GM18517 (cell line): Measurements from ENCODE around the gene PEX16.

ENCODE experiments used
- ATAC-seq: cut with Tn5 transposase; IDR thresholded peaks from one replicate; pipeline ENCODE4 v1.9.1; 2021; ENCODE audit warnings: mild to moderate bottlenecking, moderate library complexity; ENCODE audit not compliant: unreplicated experiment

Gene PEX16

DNA sequence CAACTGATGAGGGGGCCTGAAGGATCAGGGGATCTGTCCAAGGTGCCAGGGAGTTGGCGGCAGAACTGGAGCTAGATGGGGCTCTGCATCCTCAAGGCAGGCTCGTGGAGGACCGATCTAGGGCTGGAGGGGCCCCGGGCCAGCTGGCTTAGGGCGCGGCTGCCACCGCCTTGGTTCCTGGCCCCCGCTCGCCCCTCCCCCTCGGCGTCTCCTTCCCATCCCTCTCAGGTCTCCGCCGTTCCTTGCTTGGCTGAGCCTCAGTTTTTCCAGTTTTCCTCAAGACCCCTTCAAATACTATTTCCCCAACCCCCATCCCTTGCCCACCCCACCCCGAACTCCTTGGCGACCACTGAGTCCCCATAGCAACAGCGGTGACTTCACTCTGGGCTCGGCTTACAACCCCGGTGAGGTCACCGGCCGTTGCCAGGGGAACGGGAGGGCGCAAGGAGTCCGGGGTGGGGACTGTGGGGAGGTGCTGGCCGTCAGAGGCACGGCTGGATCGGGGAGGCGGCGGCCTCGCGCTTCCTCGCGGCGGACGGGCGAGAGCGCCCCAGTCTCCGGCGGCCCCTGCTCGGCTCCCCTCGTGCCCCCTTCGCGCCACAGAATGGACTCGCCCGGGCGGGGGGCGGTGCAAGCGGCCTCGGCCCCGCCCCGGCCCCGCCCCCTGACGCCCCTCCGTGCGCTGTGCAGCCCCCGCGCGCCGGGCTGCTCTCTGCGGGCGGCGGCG is 18.1 kb downstream of the PEX16 start:
- no peak for ATAC-seq

DNA sequence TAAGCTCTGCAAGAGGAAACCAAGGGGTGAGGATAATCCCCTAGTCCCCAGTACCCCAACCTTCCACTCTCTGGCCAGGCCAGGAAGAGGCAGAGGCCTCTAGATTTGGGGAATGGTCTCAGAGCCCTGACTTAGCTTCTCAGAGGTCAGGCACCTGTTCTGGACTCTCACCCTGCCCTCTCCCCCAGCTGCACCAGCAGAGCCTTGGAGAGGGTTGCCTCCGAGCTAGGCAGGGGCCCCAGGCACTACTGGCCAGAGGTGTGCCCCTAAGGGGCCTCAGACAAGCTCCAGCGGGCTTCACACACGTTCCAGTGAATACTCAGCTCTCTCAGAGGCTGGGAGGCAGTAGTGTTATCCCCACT is 18.6 kb downstream of the PEX16 start:
- no peak for ATAC-seq

DNA sequence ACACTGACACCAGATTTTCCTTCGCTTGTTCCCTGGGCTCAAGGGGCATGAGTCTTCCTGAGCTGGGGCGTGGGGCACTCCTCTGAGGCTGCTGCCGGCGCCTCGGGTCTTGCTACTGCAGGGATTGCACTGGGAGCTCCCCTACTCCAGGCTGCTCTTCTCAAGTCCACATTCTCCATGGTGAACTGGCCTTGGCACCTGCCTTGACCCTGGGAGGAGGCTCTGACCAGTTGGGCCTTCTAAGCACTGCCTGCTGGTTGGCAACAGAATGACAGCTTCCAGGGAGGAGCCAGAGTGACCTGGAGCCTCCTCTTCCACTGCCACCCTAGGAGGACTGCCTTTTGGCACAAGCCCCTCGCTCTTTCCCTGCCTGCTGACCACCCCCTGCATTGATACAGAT is 20.1 kb downstream of the PEX16 start:
- no peak for ATAC-seq

DNA sequence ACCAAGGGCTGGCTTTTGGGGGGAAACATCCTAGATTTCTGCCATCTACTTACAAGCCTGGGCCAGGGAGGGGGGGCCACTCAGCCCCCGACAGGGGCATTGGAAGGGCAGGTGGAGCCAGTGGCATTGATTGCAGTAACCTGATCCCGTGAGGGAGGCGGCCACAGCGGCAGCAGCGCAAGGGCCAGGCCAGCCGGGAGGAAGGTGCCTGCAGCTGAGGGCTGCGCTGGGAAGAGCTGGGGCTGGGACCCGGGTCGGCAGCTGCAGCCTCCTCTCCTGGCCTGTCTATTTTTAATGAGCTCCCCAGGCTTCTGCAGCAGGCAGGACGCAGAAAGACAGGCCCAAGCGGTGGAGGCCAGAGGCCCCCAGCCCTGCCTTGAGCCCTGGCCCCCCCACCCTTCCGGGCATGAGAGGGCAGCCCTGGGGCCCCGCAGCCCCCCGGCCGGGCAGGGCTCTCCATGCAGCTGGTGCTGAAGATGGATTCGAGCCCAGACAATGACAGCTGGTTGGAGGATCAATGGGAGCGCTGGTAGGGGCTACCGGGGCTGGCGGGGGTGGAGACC is 21.2 kb downstream of the PEX16 start:
- ATAC-seq = no peak

DNA sequence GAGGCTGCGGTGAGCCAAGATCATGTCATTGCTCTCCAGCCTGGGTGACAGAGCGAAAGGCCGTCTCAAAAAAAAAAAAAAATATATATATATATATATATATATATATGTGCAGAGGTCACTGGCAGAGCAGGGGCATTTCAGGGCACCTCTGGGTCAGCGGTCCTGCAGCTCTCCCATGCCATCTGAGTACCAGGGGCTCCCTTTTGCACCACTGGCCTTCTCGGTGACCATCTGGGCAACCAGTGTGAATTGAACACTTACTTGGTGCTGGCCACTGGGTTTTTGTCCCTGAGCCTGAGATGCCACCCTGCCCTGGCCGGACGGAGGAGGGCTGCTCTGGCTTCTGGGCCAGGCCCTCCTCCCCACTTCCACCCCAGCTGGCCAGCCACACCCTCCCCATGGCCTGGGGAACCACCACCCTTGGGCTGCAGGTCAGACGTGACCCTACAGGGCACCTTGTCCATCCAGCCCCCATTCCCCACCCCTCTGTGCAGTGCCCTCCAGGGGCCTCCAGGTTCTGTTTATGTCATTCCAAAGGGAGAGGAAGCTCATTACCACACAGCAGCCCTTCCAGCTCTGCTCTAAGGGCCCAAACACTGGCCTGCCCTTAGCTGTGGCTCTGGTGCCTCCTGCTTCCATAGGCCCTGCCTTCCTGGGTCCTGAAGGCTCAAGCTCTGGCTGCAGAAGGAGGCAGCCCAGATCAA is 22.0 kb downstream of the PEX16 start:
- no peak for ATAC-seq

DNA sequence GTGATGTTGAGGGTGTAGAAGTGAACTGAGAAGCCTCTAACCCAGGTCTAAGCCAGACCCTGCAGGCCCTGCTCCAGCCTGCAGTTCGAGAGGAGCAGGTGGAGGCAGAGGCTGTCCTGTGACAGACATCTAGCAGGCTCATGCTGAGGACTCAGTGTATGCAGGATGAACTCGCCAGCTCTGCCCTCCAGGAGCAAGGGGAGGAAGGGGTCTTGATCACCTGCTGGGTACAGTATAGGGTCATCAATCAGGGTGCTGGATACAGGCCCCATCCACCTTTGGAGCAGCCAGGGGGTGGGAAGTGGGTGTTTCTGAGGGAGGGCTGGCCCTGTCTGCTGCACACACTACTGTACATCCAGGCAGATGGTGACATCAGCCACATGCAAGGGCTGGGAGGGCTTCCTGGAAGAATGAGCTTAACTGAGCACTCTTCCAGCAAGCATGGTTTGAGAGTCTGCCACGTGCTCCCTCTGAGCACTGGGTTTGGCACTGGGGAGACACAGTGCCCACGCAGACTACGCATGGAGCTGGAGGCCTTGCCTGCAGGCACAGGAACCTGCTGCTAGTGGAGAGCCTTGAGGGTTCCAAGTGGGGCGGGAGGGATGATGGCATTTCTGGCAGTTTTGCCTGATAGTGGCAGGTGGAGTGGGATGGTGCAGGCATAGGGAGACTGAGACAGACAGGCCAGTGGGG is 23.0 kb downstream of the PEX16 start:
- no peak for ATAC-seq

DNA sequence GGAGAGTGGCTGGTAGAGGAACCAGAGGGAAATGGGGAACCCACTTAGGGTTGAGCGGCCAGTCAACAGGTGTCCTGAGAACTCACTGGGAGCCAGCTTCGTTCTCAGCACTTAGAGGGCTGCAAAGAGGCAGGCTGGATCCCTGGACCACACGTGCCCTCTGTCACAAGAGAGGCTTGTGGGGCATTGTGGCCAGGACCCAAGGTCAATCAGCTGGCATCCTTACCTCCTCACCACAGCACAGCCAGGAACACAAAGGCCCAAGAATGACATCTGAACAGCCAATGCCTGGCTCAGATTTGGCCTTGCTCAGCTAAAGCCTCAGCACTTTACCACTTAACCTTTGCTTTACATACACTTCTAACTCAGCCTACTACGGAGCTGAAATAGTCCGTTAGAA is 24.8 kb downstream of the PEX16 start:
- ATAC-seq = no peak

DNA sequence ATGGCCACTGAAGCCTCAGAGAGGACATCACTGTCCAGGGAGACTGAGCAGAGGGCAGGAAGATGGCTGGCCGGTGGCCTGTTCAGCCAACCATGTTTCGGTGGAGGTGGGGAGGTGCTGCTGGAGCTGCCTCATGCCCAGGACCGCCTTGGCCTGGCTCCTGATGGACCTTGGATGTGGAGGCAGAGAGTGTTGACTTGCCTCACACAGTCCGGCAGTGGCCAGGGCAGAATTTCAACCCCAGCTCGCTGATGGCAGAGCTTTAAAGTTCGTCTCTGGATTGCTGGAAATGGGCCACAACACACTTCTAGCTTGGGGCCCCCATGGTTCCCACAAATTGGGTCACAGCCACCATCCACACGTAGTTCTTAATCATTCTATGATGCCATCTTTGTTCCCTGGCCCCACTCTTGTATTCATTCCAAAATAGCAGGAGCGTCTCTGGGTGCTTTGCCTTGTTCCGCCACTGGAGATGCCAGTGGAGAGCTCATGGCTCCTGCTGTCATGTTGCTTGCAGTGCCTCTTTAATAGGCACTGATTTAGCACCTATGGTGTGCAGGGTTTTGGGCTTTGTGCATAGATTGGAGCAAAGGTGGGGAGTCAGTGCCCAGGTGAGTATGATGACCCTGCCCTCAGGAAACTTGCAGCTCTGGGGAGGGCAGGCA is 26.7 kb downstream of the PEX16 start:
- ATAC-seq = no peak

DNA sequence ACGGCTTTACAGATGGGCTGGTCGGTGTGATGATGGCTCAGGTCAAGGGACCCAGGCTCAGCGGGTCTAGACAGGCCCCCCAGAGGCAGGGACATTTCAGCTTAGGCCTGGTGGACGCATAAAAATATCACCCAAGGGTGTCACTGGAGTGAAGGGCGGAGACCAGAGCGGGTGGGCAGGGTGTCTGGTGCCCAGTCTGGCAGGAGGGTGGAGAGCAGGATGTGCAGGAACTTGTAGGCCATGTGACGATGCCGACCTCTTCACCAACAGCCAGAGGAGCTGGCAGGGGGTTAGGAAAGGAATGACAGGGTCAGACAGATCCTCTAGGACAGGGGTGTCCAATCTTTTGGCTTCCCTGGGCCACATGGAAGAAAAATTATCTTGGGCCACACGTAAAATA is 27.7 kb downstream of the PEX16 start:
- ATAC-seq = no peak

DNA sequence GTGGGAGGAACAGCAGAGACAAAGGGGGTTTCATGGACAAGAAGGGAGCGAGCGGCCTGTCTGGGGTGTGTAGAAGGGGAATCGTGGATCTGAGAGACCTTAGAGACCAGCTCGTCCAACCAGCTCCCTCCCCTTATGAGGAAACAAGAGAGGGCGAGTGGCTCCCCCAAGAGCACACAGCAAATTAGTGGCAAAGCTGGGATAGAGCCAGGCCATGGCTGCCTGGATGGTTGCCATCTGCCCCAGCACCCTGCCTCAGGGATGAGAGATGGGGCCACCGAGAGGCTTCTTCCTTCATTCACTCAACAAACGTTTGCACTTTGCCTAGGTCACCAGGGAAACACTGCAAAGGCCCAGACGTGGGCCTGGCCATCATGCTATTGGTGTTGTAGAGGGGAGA is 28.1 kb downstream of the PEX16 start:
- ATAC-seq = no peak

DNA sequence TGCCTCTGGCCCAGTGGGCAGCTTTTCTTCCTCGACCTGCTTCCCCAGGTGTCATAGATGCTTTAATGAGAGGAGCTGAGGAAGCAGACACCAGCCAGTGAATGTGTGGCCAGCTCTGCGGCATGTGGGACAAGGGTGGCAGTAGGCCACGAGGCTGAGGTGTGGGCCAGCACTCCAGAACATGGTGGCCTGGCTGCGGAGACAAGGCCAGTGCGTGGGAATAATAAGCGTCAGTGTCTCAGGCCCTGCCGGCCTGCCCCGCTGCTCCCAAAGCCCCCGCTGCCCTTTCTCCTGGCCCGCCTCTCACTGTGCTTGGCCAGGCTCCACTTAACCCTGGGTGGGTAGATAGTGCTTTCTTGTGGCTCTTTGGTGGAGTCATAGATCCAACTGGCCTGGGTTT is 30.1 kb downstream of the PEX16 start:
- ATAC-seq = no peak

DNA sequence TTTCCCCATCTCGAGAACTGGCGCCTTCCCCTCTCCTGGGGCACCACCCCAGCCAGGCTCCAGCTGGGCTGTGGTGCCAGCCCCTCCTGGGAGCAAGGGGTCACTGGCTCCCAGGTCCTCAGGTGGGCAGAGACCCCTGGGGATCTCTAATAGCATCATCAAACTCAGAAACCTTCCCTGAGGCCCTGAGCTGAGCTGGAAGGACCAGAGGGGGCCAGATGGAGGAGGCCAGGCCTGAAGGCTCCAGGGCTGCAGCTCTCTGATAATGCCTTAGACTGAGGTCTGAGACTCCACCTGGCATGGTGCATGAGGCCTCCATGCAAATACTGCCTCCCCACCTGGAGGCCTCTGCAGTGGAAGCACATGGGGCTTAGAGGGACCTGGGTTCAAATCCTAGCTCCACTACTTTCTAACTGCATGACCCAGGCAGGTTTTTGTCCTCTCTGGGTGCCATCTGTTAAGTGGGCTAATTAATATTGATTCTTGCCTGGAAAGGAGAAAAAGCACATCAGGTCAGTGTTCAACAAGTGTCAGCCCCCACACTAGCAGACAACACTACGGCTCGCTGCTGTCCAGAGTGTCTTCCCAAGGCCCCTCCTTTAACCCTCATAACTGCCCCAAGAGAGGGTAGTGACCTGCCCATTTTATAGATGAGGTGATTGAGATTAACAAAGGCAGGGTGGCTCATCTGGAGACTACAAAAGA is 30.7 kb downstream of the PEX16 start:
- ATAC-seq = no peak

DNA sequence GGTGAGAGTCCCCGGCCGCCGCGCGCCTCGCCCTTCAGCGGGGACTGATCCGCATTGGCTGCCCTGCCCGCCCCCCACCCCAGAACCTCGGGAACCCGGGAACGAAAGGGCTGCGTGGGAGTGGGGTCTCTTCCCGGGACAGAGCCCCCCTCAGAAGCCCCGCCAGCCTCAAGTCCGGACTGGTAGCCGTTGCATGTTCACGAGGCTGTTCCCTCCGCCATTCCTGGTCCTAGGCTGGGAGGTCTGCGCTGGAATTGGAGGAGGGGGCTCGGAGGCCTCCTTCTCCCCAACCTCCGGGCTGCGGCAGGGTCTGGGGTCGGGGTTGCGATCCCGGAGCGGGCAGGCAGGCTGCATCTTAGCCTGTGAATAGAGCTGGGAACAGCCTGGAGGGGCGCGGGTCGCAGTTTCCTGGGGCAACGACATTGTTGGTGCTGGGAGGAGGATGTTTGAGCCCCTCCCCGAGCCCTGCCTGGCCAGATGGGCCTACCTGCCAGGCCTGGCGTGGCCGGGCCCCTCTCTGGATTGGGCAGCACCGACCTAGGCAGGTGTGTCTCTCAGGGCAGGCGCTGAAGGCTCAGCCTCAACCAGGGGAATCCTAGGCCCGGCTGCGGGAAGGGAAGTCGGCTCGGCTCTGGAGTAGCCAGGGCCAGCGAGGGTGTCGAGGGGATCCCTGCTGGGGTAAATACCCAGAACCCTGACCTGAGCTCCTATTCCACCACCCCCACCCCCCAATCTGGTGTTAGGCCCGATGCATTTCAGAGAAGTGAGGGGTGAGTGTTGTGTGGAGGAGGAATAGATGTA is 31.6 kb downstream of the PEX16 start:
- ATAC-seq = no peak

DNA sequence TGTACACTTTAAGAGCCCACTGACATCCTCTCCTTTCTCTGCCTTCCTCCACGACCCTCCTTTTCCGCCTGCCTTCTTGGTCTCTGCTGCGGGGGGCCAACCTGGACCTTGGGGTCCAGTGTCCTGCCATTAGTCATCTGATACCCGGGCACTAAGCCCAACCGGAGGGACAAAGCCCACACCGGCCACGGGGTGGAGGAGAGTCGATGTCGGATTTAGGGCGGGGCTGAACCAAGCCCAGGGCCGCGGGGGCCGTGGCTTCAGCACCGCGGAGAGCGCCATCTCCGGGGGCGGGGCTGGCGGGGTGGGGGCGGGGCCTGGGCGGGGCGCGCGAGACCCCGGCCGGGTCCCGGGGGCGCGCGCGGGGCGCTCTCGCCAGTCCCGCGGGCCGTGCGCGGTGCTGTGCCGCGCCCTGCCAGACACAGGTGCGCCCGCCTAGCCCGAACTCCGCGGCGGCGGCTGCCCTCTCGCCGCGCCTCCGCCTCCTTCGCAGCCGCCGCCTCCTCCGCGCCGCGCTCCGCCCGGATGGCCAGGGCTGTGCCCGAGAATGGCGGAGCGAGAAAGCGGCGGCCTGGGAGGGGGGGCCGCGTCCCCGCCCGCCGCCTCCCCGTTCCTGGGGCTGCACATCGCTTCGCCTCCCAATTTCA is 32.3 kb downstream of the PEX16 start, which contains the start of gene MAPK8IP1:
Gene MAPK8IP1 (plus strand): TSS at position 378 of the 647 bp plus-strand sequence. CDS start 170 bp downstream, at position 548.
- ATAC-seq = peak; percentile 38

DNA sequence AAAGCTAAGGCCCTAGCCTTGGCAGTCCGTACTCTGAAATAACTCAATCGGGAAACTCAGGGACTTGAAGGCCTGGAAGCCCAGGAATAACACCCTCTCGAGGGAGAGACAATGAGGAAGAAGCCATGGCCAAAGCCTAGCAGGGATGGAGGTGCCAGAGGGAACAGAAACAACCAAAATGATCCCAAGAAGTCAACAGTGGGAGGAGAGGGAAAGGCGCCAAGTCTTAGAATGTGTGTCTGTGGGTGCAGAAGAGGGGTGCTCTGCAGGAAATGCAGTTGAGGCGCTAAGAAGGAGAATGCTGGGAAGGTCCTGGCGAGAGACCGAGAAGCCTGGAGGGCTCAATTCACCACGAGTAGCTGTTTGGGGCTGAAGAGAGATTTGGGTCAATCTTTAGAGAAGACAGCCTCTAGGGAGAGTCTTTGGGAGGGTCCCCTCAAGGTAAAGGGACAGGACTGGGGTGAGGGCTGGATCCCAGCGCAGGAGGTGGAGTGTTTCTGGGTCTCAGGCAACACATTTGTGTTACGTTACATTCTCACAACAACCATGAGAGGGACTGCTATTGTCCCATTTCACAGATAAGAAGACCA is 33.0 kb downstream of the PEX16 start:
- no peak for ATAC-seq

DNA sequence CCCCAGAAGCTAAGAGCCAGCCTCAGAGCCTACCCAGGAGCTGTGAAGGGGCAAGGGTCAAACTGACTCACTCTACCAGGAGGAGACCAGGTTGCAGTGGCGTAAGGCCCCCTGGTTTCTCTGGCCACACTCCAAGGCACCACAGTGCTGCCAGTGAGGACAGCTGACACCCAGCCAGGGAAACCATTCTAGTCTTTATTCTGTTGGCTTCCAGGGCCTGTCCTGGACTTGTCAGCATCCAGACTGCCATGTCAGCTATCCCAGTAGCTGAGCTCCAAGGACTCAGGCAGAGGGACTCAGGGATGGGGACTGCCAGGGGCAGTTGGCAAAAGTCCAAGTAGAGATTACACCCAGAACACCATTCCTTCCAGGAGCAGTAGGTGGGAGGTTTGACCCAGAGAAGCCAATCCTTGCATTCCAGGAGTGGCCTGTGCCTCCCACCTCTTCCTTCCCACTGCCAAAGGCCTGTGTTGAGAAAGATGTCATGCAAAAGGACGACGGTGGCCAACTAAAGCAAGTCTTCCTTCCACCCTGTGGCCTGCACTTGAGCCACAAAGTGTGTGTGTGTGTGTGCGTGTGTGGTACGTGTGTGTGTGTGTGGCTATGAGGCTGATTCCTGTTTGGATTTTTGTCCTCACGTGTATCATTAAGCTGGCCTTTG is 35.8 kb downstream of the PEX16 start:
- no peak for ATAC-seq

DNA sequence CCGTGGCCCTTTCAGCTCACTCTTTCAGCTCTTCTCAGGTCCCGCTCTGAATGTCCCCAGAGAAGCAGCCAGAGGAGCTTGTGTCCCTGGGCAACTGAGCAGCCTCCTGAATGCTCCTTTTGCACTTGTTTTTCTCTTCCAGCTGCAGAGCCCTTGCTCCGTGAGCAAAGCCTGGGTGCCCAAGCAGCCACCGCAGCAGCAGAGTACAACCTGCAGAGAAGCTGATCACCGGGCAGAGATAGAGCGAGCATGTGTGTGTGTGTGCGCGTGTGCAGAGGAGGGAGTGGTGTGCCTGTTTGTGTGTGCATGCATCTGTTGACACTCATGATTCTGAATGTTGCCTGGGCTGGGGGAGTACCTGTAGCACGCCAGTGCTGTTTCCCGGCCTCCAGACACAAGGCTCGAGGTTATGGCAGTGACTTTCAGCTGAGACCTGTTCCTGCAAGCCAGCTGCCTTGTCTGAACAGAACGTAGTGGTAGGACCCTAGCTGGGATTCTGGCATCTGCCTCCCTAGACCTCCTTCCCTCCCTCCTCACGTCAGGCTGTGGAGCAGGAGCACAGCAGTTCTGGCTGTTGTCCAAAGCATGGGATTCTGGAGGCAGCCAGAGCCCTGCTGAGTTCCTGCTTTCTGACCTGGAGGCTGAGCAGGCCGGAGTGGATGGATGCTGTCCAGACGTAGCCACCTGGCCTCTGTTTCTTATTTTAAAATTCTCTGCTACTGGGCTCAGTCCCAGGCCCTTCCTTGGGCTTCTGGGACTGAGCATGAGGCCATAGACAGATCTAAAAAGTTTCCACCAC is 36.7 kb downstream of the PEX16 start:
- ATAC-seq = no peak
